ENCODE measurements around the gene IGSF8. TPM values are rescaled to one million over a fixed set of nuclear protein-coding genes. Genes with fewer than 3 reads are reported as not detected.
"Not testable (repeated sequence)": the region's sequence is repeated elsewhere in the genome, so short reads cannot be mapped to it uniquely, and the experiment has no call there.

Gene IGSF8
- total RNA-seq, 1 donor from 2014 or later: 25.3 TPM

GRCh38 chr1:160127381-160127780, 29.0 kb upstream of the IGSF8 start:
- H3K4me1 Mint-ChIP-seq (ENCODE audit: low read depth): peaks cover 32% of the 10 kb centered on the region
- no peak for DNase-seq (ENCODE audit: low spot score)
- H3K27me3 Mint-ChIP-seq (ENCODE audit: low read depth): peaks cover 10% of the 10 kb centered on the region
- no peak overlapping the region for H3K27ac Mint-ChIP-seq (ENCODE audit: unreplicated experiment)
- no peak overlapping the region for H3K4me3 Mint-ChIP-seq (ENCODE audit: unreplicated experiment)
- no peak for TF ChIP-seq CTCF (IDR thresholded peaks at IDR 0.05)
- H3K9me3 Mint-ChIP-seq (ENCODE audit: low read depth): no peaks in the 10 kb centered on the region
- H3K36me3 Mint-ChIP-seq (ENCODE audit: low read depth): peaks cover 5% of the 10 kb centered on the region

GRCh38 chr1:160126342-160126741, 27.9 kb upstream of the IGSF8 start:
- not testable (repeated sequence) for DNase-seq (ENCODE audit: low spot score); H3K27ac Mint-ChIP-seq (ENCODE audit: unreplicated experiment); H3K4me3 Mint-ChIP-seq (ENCODE audit: unreplicated experiment); H3K36me3 Mint-ChIP-seq (ENCODE audit: low read depth); H3K9me3 Mint-ChIP-seq (ENCODE audit: low read depth); H3K27me3 Mint-ChIP-seq (ENCODE audit: low read depth)
- peaks cover 29% of the 10 kb centered on the region for H3K4me1 Mint-ChIP-seq (ENCODE audit: low read depth)

- Mint-ChIP-seq H3K4me3 (ENCODE audit: unreplicated experiment) (no peak overlapping the region), H3K27me3 (ENCODE audit: low read depth) (peaks cover 1% of the 10 kb centered on the region), H3K4me1 (ENCODE audit: low read depth) (peaks cover 29% of the 10 kb centered on the region), H3K9me3 (ENCODE audit: low read depth) (no peaks in the 10 kb centered on the region), H3K36me3 (ENCODE audit: low read depth) (peaks cover 3% of the 10 kb centered on the region), H3K27ac (ENCODE audit: unreplicated experiment) (peak overlapping the region; percentile 65)
- TF ChIP-seq CTCF (IDR thresholded peaks at IDR 0.05): no peak
- no peak for DNase-seq (ENCODE audit: low spot score)
These were observed 27.3 kb upstream of the IGSF8 start for GRCh38 chr1:160125746-160126145.

- Mint-ChIP-seq H3K36me3 (ENCODE audit: low read depth) (peaks cover 3% of the 10 kb centered on the region), H3K4me1 (ENCODE audit: low read depth) (peaks cover 29% of the 10 kb centered on the region), H3K27ac (ENCODE audit: unreplicated experiment) (peak overlapping the region; percentile 6), H3K27me3 (ENCODE audit: low read depth) (no peaks in the 10 kb centered on the region), H3K9me3 (ENCODE audit: low read depth) (no peaks in the 10 kb centered on the region), H3K4me3 (ENCODE audit: unreplicated experiment) (no peak overlapping the region)
- TF ChIP-seq CTCF (IDR thresholded peaks at IDR 0.05): peak; percentile 43
- DNase-seq (ENCODE audit: low spot score): no peak
These were observed 26.5 kb upstream of the IGSF8 start for GRCh38 chr1:160124705-160125478.

GRCh38 chr1:160123726-160124125, 25.3 kb upstream of the IGSF8 start:
- Mint-ChIP-seq H3K27me3 (ENCODE audit: low read depth) (no peaks in the 10 kb centered on the region), H3K27ac (ENCODE audit: unreplicated experiment) (no peak overlapping the region), H3K36me3 (ENCODE audit: low read depth) (peaks cover 3% of the 10 kb centered on the region), H3K4me1 (ENCODE audit: low read depth) (peaks cover 23% of the 10 kb centered on the region), H3K9me3 (ENCODE audit: low read depth) (no peaks in the 10 kb centered on the region), H3K4me3 (ENCODE audit: unreplicated experiment) (no peak overlapping the region)
- DNase-seq (ENCODE audit: low spot score): no peak
- TF ChIP-seq CTCF (IDR thresholded peaks at IDR 0.05): no peak

GRCh38 chr1:160122978-160123495, 24.6 kb upstream of the IGSF8 start:
- Mint-ChIP-seq H3K9me3 (ENCODE audit: low read depth) (no peaks in the 10 kb centered on the region), H3K27me3 (ENCODE audit: low read depth) (no peaks in the 10 kb centered on the region), H3K27ac (ENCODE audit: unreplicated experiment) (no peak overlapping the region), H3K36me3 (ENCODE audit: low read depth) (no peaks in the 10 kb centered on the region), H3K4me1 (ENCODE audit: low read depth) (peaks cover 25% of the 10 kb centered on the region), H3K4me3 (ENCODE audit: unreplicated experiment) (no peak overlapping the region)
- DNase-seq (ENCODE audit: low spot score): no peak
- no peak for TF ChIP-seq CTCF (IDR thresholded peaks at IDR 0.05)

Data from chondrocyte (in vitro differentiated cells).